WERI-Rb-1 (cell line): ENCODE measurements around the gene GRIA1.
A peak's percentile ranks its signal among the peaks of the same experiment; 100 is the strongest.

Experiments used
- DNase-seq: peaks from one replicate; pipeline ENCODE4 v3.0.0-alpha.2; 2020
- H3K27ac ChIP-seq: fragments of 250-450 bp; sonication (Bioruptor Pico); 2 replicates; pipeline ENCODE4 v1.5.1; 2020; ENCODE audit warnings: mild to moderate bottlenecking, moderate library complexity
- H3K27me3 ChIP-seq: fragments of 250-450 bp; sonication (Bioruptor Pico); 2 replicates; pipeline ENCODE4 v1.5.1; 2021; ENCODE audit warnings: mild to moderate bottlenecking, low read depth, moderate library complexity; ENCODE audit not compliant: insufficient read depth, severe bottlenecking
- H3K36me3 ChIP-seq: fragments of 250-450 bp; sonication (Bioruptor Pico); 2 replicates; pipeline ENCODE4 v1.5.1; 2020; ENCODE audit warnings: mild to moderate bottlenecking, moderate library complexity
- H3K4me3 ChIP-seq: 2 replicates; pipeline ENCODE4 v1.5.1; 2011; ENCODE audit warnings: low read depth, mild to moderate bottlenecking, control low read depth, low read length
- H3K9me3 ChIP-seq: fragments of 250-450 bp; sonication (Bioruptor Pico); 2 replicates; pipeline ENCODE4 v1.5.1; 2021; ENCODE audit warnings: mild to moderate bottlenecking, moderate library complexity; ENCODE audit not compliant: severe bottlenecking
- CTCF ChIP-seq: IDR thresholded peaks from 2 replicates; pipeline ENCODE4 v1.5.1; 2011; ENCODE audit warnings: low read depth, mild to moderate bottlenecking, control low read depth, inconsistent platforms, low read length

GRIA1 gene

GRCh38 chr5:153799466-153799865, 309.0 kb downstream of the GRIA1 start:
- H3K27ac ChIP-seq: no peak overlapping the region
- no peaks in the 10 kb centered on the region for H3K9me3 ChIP-seq
- no peak for TF ChIP-seq CTCF
- no peak for DNase-seq
- H3K27me3 ChIP-seq: no peaks in the 10 kb centered on the region
- no peaks in the 10 kb centered on the region for H3K36me3 ChIP-seq
- H3K4me3 ChIP-seq: no peak overlapping the region

GRCh38 chr5:153802050-153802821, 311.8 kb downstream of the GRIA1 start:
- Histone ChIP-seq H3K9me3 (no peaks in the 10 kb centered on the region), H3K27me3 (no peaks in the 10 kb centered on the region), H3K36me3 (no peaks in the 10 kb centered on the region), H3K4me3 (no peak overlapping the region), H3K27ac (no peak overlapping the region)
- no peak for DNase-seq
- TF ChIP-seq CTCF: no peak

- no peak for TF ChIP-seq CTCF
These were observed 317.3 kb downstream of the GRIA1 start for GRCh38 chr5:153807801-153808200.

DNA sequence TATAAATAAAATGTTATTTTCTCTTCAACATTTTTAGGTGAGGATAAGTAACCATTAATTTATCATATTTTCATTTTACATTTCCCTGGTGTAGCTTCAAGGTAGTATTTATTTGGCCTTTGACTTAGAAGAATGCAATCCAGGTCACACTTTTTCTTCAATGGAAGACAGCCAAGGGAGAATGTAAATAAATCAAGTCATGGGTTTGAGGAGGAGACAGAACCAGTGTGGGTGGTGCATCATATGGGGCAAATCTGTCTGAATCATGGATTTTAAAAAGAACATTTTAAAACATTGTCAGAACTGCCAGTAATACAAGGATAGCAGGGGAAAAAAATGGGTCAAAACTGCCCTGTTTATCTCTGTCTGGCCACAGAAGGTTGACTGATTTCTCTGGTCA, 318.7 kb downstream of the GRIA1 start:
- H3K9me3 ChIP-seq: no peaks in the 10 kb centered on the region
- H3K27me3 ChIP-seq: no peaks in the 10 kb centered on the region
- DNase-seq: no peak
- no peaks in the 10 kb centered on the region for H3K36me3 ChIP-seq
- TF ChIP-seq CTCF: no peak
- no peak overlapping the region for H3K4me3 ChIP-seq
- H3K27ac ChIP-seq: no peak overlapping the region

More at GRCh38 chr5:153807801-153808200, 317.3 kb downstream of the GRIA1 start:
- Histone ChIP-seq H3K27me3 (no peaks in the 10 kb centered on the region), H3K36me3 (no peaks in the 10 kb centered on the region), H3K27ac (no peak overlapping the region), H3K9me3 (no peaks in the 10 kb centered on the region), H3K4me3 (no peak overlapping the region)
- peak; percentile 37 for DNase-seq

GRCh38 chr5:153813901-153814300, 323.4 kb downstream of the GRIA1 start:
- Histone ChIP-seq H3K27me3 (no peaks in the 10 kb centered on the region), H3K27ac (no peak overlapping the region), H3K4me3 (no peak overlapping the region), H3K36me3 (no peaks in the 10 kb centered on the region), H3K9me3 (no peaks in the 10 kb centered on the region)
- no peak for DNase-seq
- TF ChIP-seq CTCF: no peak

DNA sequence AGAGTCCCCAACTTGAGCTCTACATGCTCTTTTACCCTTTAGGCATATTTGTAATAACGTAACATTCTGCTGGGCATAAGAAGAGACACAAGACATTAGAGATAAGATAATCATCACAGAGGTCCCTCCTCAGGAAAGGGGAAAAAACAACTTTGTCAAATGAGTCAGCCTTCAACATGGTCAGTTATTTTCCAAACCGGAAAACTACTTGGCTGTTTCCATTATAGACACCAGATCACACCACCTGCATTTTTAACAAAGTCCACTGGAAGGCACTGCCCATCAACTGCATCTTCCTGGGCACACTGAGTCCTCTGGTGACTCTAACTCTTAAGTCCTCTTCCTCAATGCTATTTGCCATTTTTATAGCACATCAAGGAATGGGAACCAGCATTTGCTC, 326.4 kb downstream of the GRIA1 start:
- no peak overlapping the region for H3K27ac ChIP-seq
- H3K4me3 ChIP-seq: no peak overlapping the region
- TF ChIP-seq CTCF: no peak
- no peak for DNase-seq
- H3K27me3 ChIP-seq: no peaks in the 10 kb centered on the region
- H3K36me3 ChIP-seq: no peaks in the 10 kb centered on the region
- H3K9me3 ChIP-seq: no peaks in the 10 kb centered on the region
